Stimulated activated naive CD8-positive, alpha-beta T cell treated with anti-CD3 and anti-CD28 coated beads, Interleukin-15, Interleukin-2, amounts not matched to agents 100 ng/mL and 50 ng/mL, for 24 hours (primary cell): Measurements from ENCODE around the gene DAW1.
"Not testable (repeated sequence)": the region's sequence is repeated elsewhere in the genome, so short reads cannot be mapped to it uniquely, and the experiment has no call there.

ENCODE experiments used
- H3K27ac Mint-ChIP-seq: one replicate; pipeline ENCODE4 v1.8.0; 2021; ENCODE audit warnings: mild to moderate bottlenecking, mixed read lengths
- H3K27me3 Mint-ChIP-seq: one replicate; pipeline ENCODE4 v1.8.0; 2021; ENCODE audit warnings: mixed read lengths
- H3K36me3 Mint-ChIP-seq: one replicate; pipeline ENCODE4 v1.8.0; 2021; ENCODE audit warnings: low read depth, mixed read lengths
- H3K4me1 Mint-ChIP-seq: one replicate; pipeline ENCODE4 v1.8.0; 2021; ENCODE audit warnings: low read depth, mixed read lengths
- H3K4me3 Mint-ChIP-seq: one replicate; pipeline ENCODE4 v1.8.0; 2021; ENCODE audit warnings: mild to moderate bottlenecking, mixed read lengths
- H3K9me3 Mint-ChIP-seq: one replicate; pipeline ENCODE4 v1.8.0; 2021; ENCODE audit warnings: mixed read lengths

Gene DAW1

DNA sequence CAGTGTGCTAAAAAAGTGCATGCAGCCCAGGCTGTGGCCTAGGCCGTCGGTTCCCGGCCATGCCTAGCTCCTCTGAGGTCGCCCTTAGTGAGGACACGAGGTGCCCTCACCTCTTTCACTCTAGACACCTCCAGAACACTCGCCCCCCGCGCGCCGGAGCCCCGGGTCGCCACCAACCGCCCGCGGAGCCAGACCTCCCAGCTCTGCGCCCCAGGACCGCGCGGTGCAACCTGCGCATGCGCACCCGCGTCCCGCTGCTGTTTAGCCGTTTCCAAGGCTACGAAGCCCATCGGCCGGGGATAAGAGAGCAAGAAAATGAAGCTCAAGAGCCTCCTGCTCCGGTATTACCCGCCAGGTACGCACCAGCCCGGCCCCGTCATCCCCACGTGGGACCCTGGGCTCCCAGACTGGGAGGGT is at the start of gene DAW1:
Gene DAW1 (plus strand): TSS at position 257 of the 417 bp plus-strand sequence. CDS start 59 bp downstream, at position 316.
- H3K27ac Mint-ChIP-seq = no peak within 1 kb of the TSS
- H3K36me3 Mint-ChIP-seq = no peaks in the 10 kb centered on the region
- H3K27me3 Mint-ChIP-seq = peaks cover 51% of the 10 kb centered on the region
- H3K4me1 Mint-ChIP-seq = no peaks in the 10 kb centered on the region
- H3K4me3 Mint-ChIP-seq = no peak within 1 kb of the TSS
- H3K9me3 Mint-ChIP-seq = peaks cover 4% of the 10 kb centered on the region

- Mint-ChIP-seq H3K36me3 (peaks cover 3% of the 10 kb centered on the region), H3K27me3 (peaks cover 32% of the 10 kb centered on the region)
Measured at GRCh38 chr2:227822416-227823003, 48.9 kb upstream of the DAW1 start.

GRCh38 chr2:227823922-227824321 is 47.5 kb upstream of the DAW1 start:
- Mint-ChIP-seq H3K9me3 (peaks cover 16% of the 10 kb centered on the region), H3K27me3 (peaks cover 28% of the 10 kb centered on the region), H3K36me3 (no peaks in the 10 kb centered on the region), H3K4me3 (no peak overlapping the region), H3K27ac (no peak overlapping the region), H3K4me1 (peaks cover 21% of the 10 kb centered on the region)

More at GRCh38 chr2:227822416-227823003, 48.9 kb upstream of the DAW1 start:
- peaks cover 16% of the 10 kb centered on the region for H3K9me3 Mint-ChIP-seq
- no peak overlapping the region for H3K4me3 Mint-ChIP-seq
- peaks cover 35% of the 10 kb centered on the region for H3K4me1 Mint-ChIP-seq
- no peak overlapping the region for H3K27ac Mint-ChIP-seq

DNA sequence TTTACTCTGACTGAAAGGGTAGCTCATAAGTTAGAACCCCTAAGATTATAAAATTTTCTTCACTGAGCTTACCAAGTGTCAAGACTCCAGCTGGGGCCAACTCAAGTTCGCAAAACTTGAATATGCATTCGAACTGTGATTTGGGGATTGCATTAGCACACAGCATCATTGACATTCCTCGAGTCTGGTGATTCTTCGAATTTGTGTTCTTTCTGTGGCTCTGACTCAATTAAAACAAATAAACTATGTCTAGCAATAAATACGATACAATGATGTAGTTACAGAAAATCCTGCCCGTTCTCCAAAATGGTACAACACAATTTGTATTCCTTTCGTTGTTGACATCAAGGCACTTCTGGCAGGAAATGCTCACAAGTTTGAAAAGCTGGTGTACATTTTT is 46.7 kb upstream of the DAW1 start:
- peaks cover 16% of the 10 kb centered on the region for H3K9me3 Mint-ChIP-seq
- peaks cover 28% of the 10 kb centered on the region for H3K27me3 Mint-ChIP-seq
- no peaks in the 10 kb centered on the region for H3K36me3 Mint-ChIP-seq
- H3K4me3 Mint-ChIP-seq = no peak overlapping the region
- peaks cover 16% of the 10 kb centered on the region for H3K4me1 Mint-ChIP-seq
- H3K27ac Mint-ChIP-seq = no peak overlapping the region

- H3K36me3 Mint-ChIP-seq = no peaks in the 10 kb centered on the region
- peaks cover 6% of the 10 kb centered on the region for H3K4me1 Mint-ChIP-seq
- H3K9me3 Mint-ChIP-seq = peaks cover 6% of the 10 kb centered on the region
- H3K27me3 Mint-ChIP-seq = peaks cover 21% of the 10 kb centered on the region
- no peak overlapping the region for H3K4me3 Mint-ChIP-seq
- H3K27ac Mint-ChIP-seq = no peak overlapping the region
Measured at GRCh38 chr2:227826019-227826521, 45.4 kb upstream of the DAW1 start.

GRCh38 chr2:227826563-227826962 is 44.9 kb upstream of the DAW1 start:
- peak overlapping the region; percentile 47 for H3K27ac Mint-ChIP-seq
- peaks cover 6% of the 10 kb centered on the region for H3K9me3 Mint-ChIP-seq
- H3K36me3 Mint-ChIP-seq = no peaks in the 10 kb centered on the region
- H3K4me3 Mint-ChIP-seq = no peak overlapping the region
- peaks cover 5% of the 10 kb centered on the region for H3K4me1 Mint-ChIP-seq
- H3K27me3 Mint-ChIP-seq = peaks cover 17% of the 10 kb centered on the region

- H3K4me1 Mint-ChIP-seq = peaks cover 5% of the 10 kb centered on the region
- H3K9me3 Mint-ChIP-seq = peaks cover 6% of the 10 kb centered on the region
- no peaks in the 10 kb centered on the region for H3K36me3 Mint-ChIP-seq
- H3K27me3 Mint-ChIP-seq = peaks cover 17% of the 10 kb centered on the region
- H3K27ac Mint-ChIP-seq = no peak overlapping the region
- no peak overlapping the region for H3K4me3 Mint-ChIP-seq
Measured at GRCh38 chr2:227827143-227827542, 44.3 kb upstream of the DAW1 start.

DNA sequence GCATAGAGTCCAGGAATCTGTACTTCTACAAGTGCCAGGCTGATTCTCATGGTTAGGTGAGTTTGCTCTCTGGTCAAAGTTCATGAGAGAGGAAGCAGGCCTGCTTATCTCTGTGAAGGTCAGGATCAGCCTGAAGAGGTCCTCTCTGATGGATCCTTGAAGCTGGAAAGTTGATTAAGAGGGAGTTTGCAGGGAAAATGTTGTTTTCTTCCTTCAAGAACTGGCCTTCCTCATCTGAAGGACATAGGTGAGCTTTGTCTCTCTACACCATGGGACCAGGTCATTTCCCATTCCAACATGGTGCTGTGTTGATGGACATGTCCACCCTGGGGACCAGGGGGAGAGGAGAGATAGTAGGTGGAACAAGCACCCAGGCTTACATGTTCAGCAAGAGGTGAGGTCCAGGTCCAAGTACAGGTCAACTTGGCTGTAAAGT is 42.9 kb upstream of the DAW1 start:
- Mint-ChIP-seq H3K36me3 (no peaks in the 10 kb centered on the region), H3K27me3 (peaks cover 10% of the 10 kb centered on the region), H3K4me3 (no peak overlapping the region), H3K27ac (no peak overlapping the region), H3K4me1 (peaks cover 5% of the 10 kb centered on the region), H3K9me3 (no peaks in the 10 kb centered on the region)

- peaks cover 7% of the 10 kb centered on the region for H3K27me3 Mint-ChIP-seq
- peaks cover 5% of the 10 kb centered on the region for H3K4me1 Mint-ChIP-seq
- H3K36me3 Mint-ChIP-seq = no peaks in the 10 kb centered on the region
- no peak overlapping the region for H3K27ac Mint-ChIP-seq
- no peak overlapping the region for H3K4me3 Mint-ChIP-seq
- no peaks in the 10 kb centered on the region for H3K9me3 Mint-ChIP-seq
Measured at GRCh38 chr2:227829337-227829736, 42.1 kb upstream of the DAW1 start.

DNA sequence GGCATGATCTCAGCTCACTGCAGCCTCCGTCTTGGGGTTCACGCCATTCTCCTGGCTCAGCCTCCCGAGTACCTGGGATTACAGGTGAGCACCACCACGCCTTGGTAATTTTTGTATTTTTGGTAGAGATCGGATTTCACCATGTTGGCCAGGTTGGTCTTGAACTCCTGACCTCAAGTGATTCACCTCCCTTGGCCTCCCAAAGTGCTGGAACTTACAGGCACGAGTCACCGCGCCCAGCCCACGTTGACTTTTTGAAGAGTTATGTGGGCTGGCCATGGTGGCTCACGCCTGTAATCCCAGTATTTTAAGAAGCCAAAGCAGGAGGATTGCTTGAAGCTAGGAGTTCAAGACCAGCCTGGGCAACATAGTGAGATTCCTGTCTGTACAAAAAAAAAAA is 37.0 kb upstream of the DAW1 start:
- H3K4me1 Mint-ChIP-seq = no peaks in the 10 kb centered on the region
- H3K27ac Mint-ChIP-seq = no peak overlapping the region
- peaks cover 16% of the 10 kb centered on the region for H3K27me3 Mint-ChIP-seq
- H3K4me3 Mint-ChIP-seq = no peak overlapping the region
- no peaks in the 10 kb centered on the region for H3K36me3 Mint-ChIP-seq
- no peaks in the 10 kb centered on the region for H3K9me3 Mint-ChIP-seq

DNA sequence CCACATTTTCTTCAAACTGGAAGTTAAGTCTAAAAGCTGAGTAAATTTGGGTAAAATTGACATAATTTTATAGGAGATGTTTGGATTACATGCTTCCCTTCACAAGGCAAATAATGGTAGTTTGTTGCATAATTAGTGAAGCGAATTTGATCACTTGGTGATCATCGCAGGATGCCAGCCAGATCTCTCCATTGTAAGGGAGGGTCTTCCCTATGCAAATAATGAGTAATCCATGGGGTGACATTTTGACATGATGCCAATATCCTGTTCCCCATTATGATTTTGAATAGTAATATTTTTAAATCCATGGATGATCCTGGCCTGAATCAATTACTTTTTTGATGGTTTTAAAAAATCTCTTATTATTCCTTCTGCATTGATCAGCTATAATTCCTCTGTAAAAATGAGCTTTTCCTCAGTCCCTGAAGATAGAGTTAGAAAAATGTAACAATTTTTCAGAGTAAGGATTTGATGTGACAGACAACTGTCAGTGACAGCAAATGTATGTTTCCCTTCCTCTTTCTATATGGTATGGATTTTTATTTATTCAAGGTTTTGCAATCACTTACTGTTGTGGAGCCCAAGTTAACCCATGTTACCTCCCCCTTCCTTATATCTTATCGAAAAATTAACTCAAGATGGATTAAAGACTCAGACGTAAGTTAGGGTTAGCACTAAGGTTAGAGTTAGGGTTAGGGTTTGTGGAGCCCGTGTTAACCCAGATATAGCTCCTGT is 36.3 kb upstream of the DAW1 start:
- no peak overlapping the region for H3K4me3 Mint-ChIP-seq
- H3K27me3 Mint-ChIP-seq = peaks cover 17% of the 10 kb centered on the region
- no peaks in the 10 kb centered on the region for H3K4me1 Mint-ChIP-seq

GRCh38 chr2:227839339-227840129 is 31.9 kb upstream of the DAW1 start:
- H3K27me3 Mint-ChIP-seq = peaks cover 28% of the 10 kb centered on the region
- H3K9me3 Mint-ChIP-seq, H3K27ac Mint-ChIP-seq, H3K36me3 Mint-ChIP-seq, H3K4me1 Mint-ChIP-seq, H3K4me3 Mint-ChIP-seq: not testable (repeated sequence)

More for the DNA sequence above, 36.3 kb upstream of the DAW1 start:
- Mint-ChIP-seq H3K9me3 (no peaks in the 10 kb centered on the region), H3K27ac (no peak overlapping the region), H3K36me3 (no peaks in the 10 kb centered on the region)

DNA sequence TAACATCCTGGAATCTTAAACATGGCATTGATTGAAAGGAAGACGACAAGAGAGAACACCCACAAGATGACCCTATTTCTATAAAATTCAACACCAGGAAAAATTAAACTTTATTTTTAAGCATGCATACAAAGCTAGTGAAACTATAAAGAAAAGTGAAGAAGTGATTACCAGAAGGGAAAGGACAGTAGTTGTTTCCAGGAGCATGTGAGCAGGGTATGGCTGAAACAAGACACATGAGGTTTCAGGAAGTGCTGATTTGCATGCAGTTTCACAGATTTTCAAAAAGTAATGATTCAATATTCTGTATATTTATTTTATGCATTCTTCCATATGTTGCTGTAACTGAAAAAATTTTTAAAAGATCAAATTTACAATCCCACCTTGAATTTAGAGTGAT is 24.6 kb upstream of the DAW1 start:
- H3K4me1 Mint-ChIP-seq = peaks cover 8% of the 10 kb centered on the region
- no peak overlapping the region for H3K27ac Mint-ChIP-seq
- H3K36me3 Mint-ChIP-seq = no peaks in the 10 kb centered on the region
- H3K4me3 Mint-ChIP-seq = no peak overlapping the region
- peaks cover 9% of the 10 kb centered on the region for H3K27me3 Mint-ChIP-seq
- H3K9me3 Mint-ChIP-seq = peaks cover 4% of the 10 kb centered on the region

GRCh38 chr2:227848146-227848545 is 23.3 kb upstream of the DAW1 start:
- Mint-ChIP-seq H3K4me1 (peaks cover 8% of the 10 kb centered on the region), H3K27me3 (peaks cover 13% of the 10 kb centered on the region), H3K27ac (peak overlapping the region; percentile 83), H3K9me3 (peaks cover 4% of the 10 kb centered on the region), H3K36me3 (no peaks in the 10 kb centered on the region), H3K4me3 (peak overlapping the region; percentile 9)

DNA sequence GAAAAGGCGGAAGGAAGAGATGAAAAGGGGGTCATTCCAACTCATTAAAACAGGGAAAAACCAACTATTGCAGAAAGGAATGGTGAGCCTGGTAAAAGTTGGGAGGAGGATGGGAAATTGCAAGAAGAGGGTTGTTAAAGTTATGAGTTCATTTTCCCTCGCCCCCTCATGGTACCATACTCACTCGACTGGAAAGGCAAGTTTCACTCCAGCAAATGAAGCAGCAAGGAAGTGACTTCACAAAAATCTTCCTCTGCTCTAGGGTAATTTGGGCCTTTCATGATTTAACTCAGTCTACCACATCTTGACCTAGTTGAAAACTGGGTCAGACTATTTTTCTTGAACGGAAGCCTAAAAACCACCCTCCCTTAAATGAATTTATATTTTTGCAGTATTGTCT is 22.8 kb upstream of the DAW1 start:
- Mint-ChIP-seq H3K27ac (no peak overlapping the region), H3K36me3 (no peaks in the 10 kb centered on the region), H3K27me3 (peaks cover 13% of the 10 kb centered on the region), H3K4me3 (no peak overlapping the region), H3K9me3 (peaks cover 4% of the 10 kb centered on the region), H3K4me1 (peaks cover 8% of the 10 kb centered on the region)
